ENCODE data around the gene TEKT5.

Gene TEKT5

GRCh38 chr16:10664720-10665126, 30.0 kb downstream of the TEKT5 start:
- no peaks in the 10 kb centered on the region for H3K9me3 Mint-ChIP-seq
- ATAC-seq (replicated peaks; ENCODE audit: extremely low read depth, poor library complexity, severe bottlenecking) = no peak
- H3K4me1 Mint-ChIP-seq = no peaks in the 10 kb centered on the region
- peaks cover 59% of the 10 kb centered on the region for H3K27me3 Mint-ChIP-seq
- DNase-seq (ENCODE audit: low spot score in 2 of 2) = no peak
- H3K36me3 Mint-ChIP-seq (ENCODE audit: insufficient read depth) = no peaks in the 10 kb centered on the region
- no peak overlapping the region for H3K27ac Mint-ChIP-seq (ENCODE audit: low read depth)
- H3K4me3 Mint-ChIP-seq = no peak overlapping the region

- Mint-ChIP-seq H3K4me3 (no peak overlapping the region), H3K4me1 (no peaks in the 10 kb centered on the region), H3K27ac (ENCODE audit: low read depth) (no peak overlapping the region), H3K36me3 (ENCODE audit: insufficient read depth) (no peaks in the 10 kb centered on the region), H3K9me3 (no peaks in the 10 kb centered on the region), H3K27me3 (peaks cover 59% of the 10 kb centered on the region)
- ATAC-seq (replicated peaks; ENCODE audit: extremely low read depth, poor library complexity, severe bottlenecking) (no peak), DNase-seq (ENCODE audit: low spot score in 2 of 2) (no peak)
Measured at GRCh38 chr16:10663744-10664143, 31.0 kb downstream of the TEKT5 start.

GRCh38 chr16:10663146-10663545, 31.6 kb downstream of the TEKT5 start:
- peaks cover 65% of the 10 kb centered on the region for H3K27me3 Mint-ChIP-seq
- no peaks in the 10 kb centered on the region for H3K9me3 Mint-ChIP-seq
- H3K4me3 Mint-ChIP-seq = no peak overlapping the region

GRCh38 chr16:10662212-10662611, 32.5 kb downstream of the TEKT5 start:
- Mint-ChIP-seq H3K27me3 (peaks cover 65% of the 10 kb centered on the region), H3K36me3 (ENCODE audit: insufficient read depth) (no peaks in the 10 kb centered on the region), H3K9me3 (no peaks in the 10 kb centered on the region), H3K4me3 (no peak overlapping the region), H3K4me1 (no peaks in the 10 kb centered on the region), H3K27ac (ENCODE audit: low read depth) (no peak overlapping the region)
- DNase-seq (ENCODE audit: low spot score in 2 of 2) (no peak), ATAC-seq (replicated peaks; ENCODE audit: extremely low read depth, poor library complexity, severe bottlenecking) (no peak)

More at GRCh38 chr16:10663146-10663545, 31.6 kb downstream of the TEKT5 start:
- Mint-ChIP-seq H3K4me1 (no peaks in the 10 kb centered on the region), H3K27ac (ENCODE audit: low read depth) (no peak overlapping the region), H3K36me3 (ENCODE audit: insufficient read depth) (no peaks in the 10 kb centered on the region)
- DNase-seq (ENCODE audit: low spot score in 2 of 2) (no peak), ATAC-seq (replicated peaks; ENCODE audit: extremely low read depth, poor library complexity, severe bottlenecking) (no peak)

- DNase-seq (ENCODE audit: low spot score in 2 of 2) (no peak), ATAC-seq (replicated peaks; ENCODE audit: extremely low read depth, poor library complexity, severe bottlenecking) (no peak)
- Mint-ChIP-seq H3K36me3 (ENCODE audit: insufficient read depth) (no peaks in the 10 kb centered on the region), H3K4me3 (no peak overlapping the region), H3K9me3 (no peaks in the 10 kb centered on the region), H3K27me3 (peaks cover 61% of the 10 kb centered on the region), H3K4me1 (no peaks in the 10 kb centered on the region), H3K27ac (ENCODE audit: low read depth) (no peak overlapping the region)
Measured at GRCh38 chr16:10661737-10662136, 33.0 kb downstream of the TEKT5 start.

- Mint-ChIP-seq H3K4me3 (no peak overlapping the region), H3K36me3 (ENCODE audit: insufficient read depth) (no peaks in the 10 kb centered on the region), H3K9me3 (no peaks in the 10 kb centered on the region), H3K27me3 (peaks cover 58% of the 10 kb centered on the region), H3K4me1 (no peaks in the 10 kb centered on the region), H3K27ac (ENCODE audit: low read depth) (no peak overlapping the region)
- ATAC-seq (replicated peaks; ENCODE audit: extremely low read depth, poor library complexity, severe bottlenecking) = no peak
- no peak for DNase-seq (ENCODE audit: low spot score in 2 of 2)
Measured at GRCh38 chr16:10660950-10661635, 33.6 kb downstream of the TEKT5 start.

- ATAC-seq (replicated peaks; ENCODE audit: extremely low read depth, poor library complexity, severe bottlenecking) = no peak
- Mint-ChIP-seq H3K36me3 (ENCODE audit: insufficient read depth) (no peaks in the 10 kb centered on the region), H3K27ac (ENCODE audit: low read depth) (no peak overlapping the region), H3K9me3 (no peaks in the 10 kb centered on the region), H3K4me3 (no peak overlapping the region), H3K4me1 (no peaks in the 10 kb centered on the region), H3K27me3 (peaks cover 41% of the 10 kb centered on the region)
- no peak for DNase-seq (ENCODE audit: low spot score in 2 of 2)
Measured at GRCh38 chr16:10658943-10659342, 35.8 kb downstream of the TEKT5 start.

- H3K36me3 Mint-ChIP-seq (ENCODE audit: insufficient read depth) = no peaks in the 10 kb centered on the region
- no peaks in the 10 kb centered on the region for H3K4me1 Mint-ChIP-seq
- H3K27me3 Mint-ChIP-seq = peaks cover 33% of the 10 kb centered on the region
- H3K4me3 Mint-ChIP-seq = no peak overlapping the region
- no peaks in the 10 kb centered on the region for H3K9me3 Mint-ChIP-seq
- no peak overlapping the region for H3K27ac Mint-ChIP-seq (ENCODE audit: low read depth)
- no peak for DNase-seq (ENCODE audit: low spot score in 2 of 2)
- no peak for ATAC-seq (replicated peaks; ENCODE audit: extremely low read depth, poor library complexity, severe bottlenecking)
Measured at GRCh38 chr16:10657925-10658324, 36.8 kb downstream of the TEKT5 start.

- no peaks in the 10 kb centered on the region for H3K9me3 Mint-ChIP-seq
- H3K4me3 Mint-ChIP-seq = no peak overlapping the region
- ATAC-seq (replicated peaks; ENCODE audit: extremely low read depth, poor library complexity, severe bottlenecking) = no peak
- no peaks in the 10 kb centered on the region for H3K36me3 Mint-ChIP-seq (ENCODE audit: insufficient read depth)
- DNase-seq (ENCODE audit: low spot score in 2 of 2) = no peak
- H3K4me1 Mint-ChIP-seq = no peaks in the 10 kb centered on the region
- H3K27ac Mint-ChIP-seq (ENCODE audit: low read depth) = no peak overlapping the region
- peaks cover 20% of the 10 kb centered on the region for H3K27me3 Mint-ChIP-seq
Measured at GRCh38 chr16:10656618-10657017, 38.1 kb downstream of the TEKT5 start.

GRCh38 chr16:10655415-10655977, 39.2 kb downstream of the TEKT5 start:
- ATAC-seq (replicated peaks; ENCODE audit: extremely low read depth, poor library complexity, severe bottlenecking) = no peak
- no peak overlapping the region for H3K27ac Mint-ChIP-seq (ENCODE audit: low read depth)
- H3K4me1 Mint-ChIP-seq = no peaks in the 10 kb centered on the region
- H3K27me3 Mint-ChIP-seq = peaks cover 13% of the 10 kb centered on the region
- no peak for DNase-seq (ENCODE audit: low spot score in 2 of 2)
- no peaks in the 10 kb centered on the region for H3K9me3 Mint-ChIP-seq
- no peaks in the 10 kb centered on the region for H3K36me3 Mint-ChIP-seq (ENCODE audit: insufficient read depth)
- H3K4me3 Mint-ChIP-seq = no peak overlapping the region

- Mint-ChIP-seq H3K4me3 (no peak overlapping the region), H3K36me3 (ENCODE audit: insufficient read depth) (no peaks in the 10 kb centered on the region), H3K27ac (ENCODE audit: low read depth) (no peak overlapping the region), H3K9me3 (no peaks in the 10 kb centered on the region), H3K27me3 (peaks cover 13% of the 10 kb centered on the region), H3K4me1 (no peaks in the 10 kb centered on the region)
- DNase-seq (ENCODE audit: low spot score in 2 of 2) (no peak), ATAC-seq (replicated peaks; ENCODE audit: extremely low read depth, poor library complexity, severe bottlenecking) (no peak)
Measured at GRCh38 chr16:10654592-10655414, 39.9 kb downstream of the TEKT5 start.

- Mint-ChIP-seq H3K27ac (ENCODE audit: low read depth) (no peak overlapping the region), H3K9me3 (no peaks in the 10 kb centered on the region), H3K36me3 (ENCODE audit: insufficient read depth) (no peaks in the 10 kb centered on the region), H3K27me3 (peaks cover 4% of the 10 kb centered on the region), H3K4me3 (no peak overlapping the region), H3K4me1 (no peaks in the 10 kb centered on the region)
- DNase-seq (ENCODE audit: low spot score in 2 of 2) (no peak), ATAC-seq (replicated peaks; ENCODE audit: extremely low read depth, poor library complexity, severe bottlenecking) (no peak)
Measured at GRCh38 chr16:10652730-10653590, 41.8 kb downstream of the TEKT5 start.
